ENCODE results near the gene RNF227. TPM values are rescaled to one million over a fixed set of nuclear protein-coding genes. Genes with fewer than 3 reads are reported as not detected.

The RNF227 gene
- total RNA-seq, 1 donor = 2.8 TPM

DNA sequence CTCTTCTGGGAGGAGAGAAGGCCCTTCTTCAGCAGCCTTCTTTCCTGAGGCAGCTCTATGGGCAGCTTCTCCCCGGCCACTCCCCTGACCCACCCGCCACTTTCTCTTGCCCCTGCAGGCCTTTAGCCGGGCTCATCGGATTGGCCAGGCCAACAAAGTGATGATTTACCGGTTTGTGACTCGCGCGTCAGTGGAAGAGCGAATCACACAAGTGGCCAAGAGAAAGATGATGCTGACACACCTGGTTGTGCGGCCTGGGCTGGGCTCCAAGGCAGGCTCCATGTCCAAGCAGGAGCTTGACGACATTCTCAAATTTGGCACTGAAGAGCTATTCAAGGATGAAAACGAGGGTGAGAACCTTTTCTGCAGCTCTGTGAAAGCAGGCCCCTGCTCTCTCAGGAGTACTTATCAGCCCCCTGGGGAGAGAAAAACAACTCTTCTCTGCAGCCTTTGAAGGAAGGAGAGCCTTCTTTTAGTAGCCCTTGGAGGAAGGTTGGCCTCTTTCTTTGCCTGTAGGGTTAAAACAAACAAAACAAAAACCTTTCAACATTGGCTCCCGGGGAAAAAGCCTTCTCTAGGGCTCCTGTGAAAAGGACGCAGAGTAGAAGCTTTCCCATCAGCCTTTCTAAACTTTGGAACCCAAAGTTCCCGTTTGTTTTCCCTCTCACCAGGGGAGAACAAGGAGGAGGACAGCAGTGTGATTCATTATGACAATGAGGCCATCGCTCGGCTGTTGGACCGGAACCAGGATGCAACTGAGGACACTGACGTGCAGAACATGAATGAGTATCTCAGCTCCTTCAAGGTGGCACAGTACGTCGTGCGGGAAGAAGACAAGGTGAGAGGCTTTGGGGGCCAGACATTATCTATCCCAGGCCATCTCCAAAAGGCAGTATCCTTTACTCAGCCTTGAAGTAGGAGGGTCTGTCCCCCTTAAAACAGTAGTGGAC, 12.7 kb downstream of the RNF227 start:
- H3K4me3 ChIP-seq (ENCODE audit: low read depth, low read length) = no peak overlapping the region
- TF ChIP-seq, protein P1, sequence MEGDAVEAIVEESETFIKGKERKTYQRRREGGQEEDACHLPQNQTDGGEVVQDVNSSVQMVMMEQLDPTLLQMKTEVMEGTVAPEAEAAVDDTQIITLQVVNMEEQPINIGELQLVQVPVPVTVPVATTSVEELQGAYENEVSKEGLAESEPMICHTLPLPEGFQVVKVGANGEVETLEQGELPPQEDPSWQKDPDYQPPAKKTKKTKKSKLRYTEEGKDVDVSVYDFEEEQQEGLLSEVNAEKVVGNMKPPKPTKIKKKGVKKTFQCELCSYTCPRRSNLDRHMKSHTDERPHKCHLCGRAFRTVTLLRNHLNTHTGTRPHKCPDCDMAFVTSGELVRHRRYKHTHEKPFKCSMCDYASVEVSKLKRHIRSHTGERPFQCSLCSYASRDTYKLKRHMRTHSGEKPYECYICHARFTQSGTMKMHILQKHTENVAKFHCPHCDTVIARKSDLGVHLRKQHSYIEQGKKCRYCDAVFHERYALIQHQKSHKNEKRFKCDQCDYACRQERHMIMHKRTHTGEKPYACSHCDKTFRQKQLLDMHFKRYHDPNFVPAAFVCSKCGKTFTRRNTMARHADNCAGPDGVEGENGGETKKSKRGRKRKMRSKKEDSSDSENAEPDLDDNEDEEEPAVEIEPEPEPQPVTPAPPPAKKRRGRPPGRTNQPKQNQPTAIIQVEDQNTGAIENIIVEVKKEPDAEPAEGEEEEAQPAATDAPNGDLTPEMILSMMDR (IDR thresholded peaks at IDR 0.05; ENCODE audit: insufficient read depth, low read length) = no peak
- DNase-seq (ENCODE audit: low read depth) = no peak

DNA sequence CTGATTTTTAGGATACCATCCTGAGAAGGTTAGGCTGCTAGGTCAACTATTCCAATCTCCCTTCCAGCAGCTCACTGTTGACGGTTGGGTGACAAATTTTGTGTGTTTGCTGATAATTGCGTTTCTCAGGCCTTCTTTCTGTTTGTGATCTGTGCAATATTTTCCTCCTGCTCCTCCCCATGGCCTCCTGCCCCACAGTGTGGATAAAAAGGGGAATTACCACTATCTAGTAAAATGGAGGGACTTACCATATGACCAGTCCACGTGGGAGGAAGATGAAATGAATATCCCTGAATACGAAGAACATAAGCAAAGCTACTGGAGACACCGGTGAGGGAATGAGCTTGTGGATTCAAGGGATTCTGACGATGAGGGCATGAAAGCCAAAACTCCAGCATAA, 18.3 kb downstream of the RNF227 start:
- peak; percentile 75 for DNase-seq (ENCODE audit: low read depth)
- TF ChIP-seq, protein P1 (IDR thresholded peaks at IDR 0.05; ENCODE audit: insufficient read depth, low read length) = peak; percentile 62
- no peak overlapping the region for H3K4me3 ChIP-seq (ENCODE audit: low read depth, low read length)

DNA sequence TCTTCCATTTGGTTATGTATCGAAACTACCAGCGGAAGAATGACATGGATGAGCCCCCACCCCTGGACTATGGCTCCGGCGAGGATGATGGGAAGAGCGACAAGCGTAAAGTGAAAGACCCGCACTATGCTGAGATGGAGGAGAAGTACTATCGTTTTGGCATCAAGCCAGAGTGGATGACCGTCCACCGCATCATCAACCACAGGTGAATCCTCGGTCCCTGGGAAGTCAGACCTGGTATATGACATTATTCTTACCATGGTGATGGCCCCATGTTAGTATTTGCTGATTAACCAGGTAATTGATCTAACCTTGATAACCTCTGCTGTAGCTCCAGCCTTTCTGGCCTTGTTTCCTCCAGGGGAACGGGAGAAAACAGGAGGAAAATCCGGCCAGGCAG, 19.0 kb downstream of the RNF227 start:
- no peak overlapping the region for H3K4me3 ChIP-seq (ENCODE audit: low read depth, low read length)
- no peak for DNase-seq (ENCODE audit: low read depth)
- TF ChIP-seq, protein P1 (IDR thresholded peaks at IDR 0.05; ENCODE audit: insufficient read depth, low read length) = no peak

GRCh38 chr17:7894866-7895265, 21.2 kb downstream of the RNF227 start:
- DNase-seq (ENCODE audit: low read depth) = no peak
- TF ChIP-seq, protein P1 (IDR thresholded peaks at IDR 0.05; ENCODE audit: insufficient read depth, low read length) = no peak
- H3K4me3 ChIP-seq (ENCODE audit: low read depth, low read length) = no peak overlapping the region

- H3K4me3 ChIP-seq (ENCODE audit: low read depth, low read length) = no peak overlapping the region
- TF ChIP-seq, protein P1 (IDR thresholded peaks at IDR 0.05; ENCODE audit: insufficient read depth, low read length) = no peak
- DNase-seq (ENCODE audit: low read depth) = no peak
These were observed 21.9 kb downstream of the RNF227 start for GRCh38 chr17:7894226-7894625.

DNA sequence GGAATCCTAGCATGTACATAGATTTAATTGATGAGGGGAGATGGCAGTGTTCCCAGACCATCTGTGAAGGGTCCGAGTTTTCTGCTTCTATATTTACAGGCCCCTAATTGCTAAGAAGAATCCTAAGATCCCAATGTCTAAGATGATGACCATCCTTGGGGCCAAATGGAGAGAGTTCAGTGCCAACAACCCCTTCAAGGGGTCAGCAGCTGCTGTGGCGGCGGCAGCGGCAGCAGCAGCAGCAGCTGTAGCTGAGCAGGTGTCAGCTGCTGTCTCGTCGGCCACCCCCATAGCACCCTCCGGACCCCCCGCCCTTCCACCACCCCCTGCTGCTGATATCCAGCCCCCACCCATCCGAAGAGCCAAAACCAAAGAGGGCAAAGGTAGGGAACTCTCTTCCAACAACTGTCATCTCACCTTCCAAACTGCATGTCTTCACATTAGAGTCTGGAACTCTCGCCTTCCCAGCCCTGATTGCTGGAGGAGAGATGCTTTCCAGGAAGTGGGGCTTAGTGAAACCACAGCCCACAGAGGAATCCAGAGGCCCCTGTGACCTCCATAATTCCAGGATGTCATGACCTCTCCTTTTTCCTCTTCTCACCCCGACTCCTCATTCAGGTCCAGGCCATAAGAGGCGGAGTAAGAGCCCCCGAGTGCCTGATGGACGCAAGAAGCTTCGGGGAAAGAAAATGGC, 22.8 kb downstream of the RNF227 start:
- TF ChIP-seq, protein P1 (IDR thresholded peaks at IDR 0.05; ENCODE audit: insufficient read depth, low read length) = no peak
- H3K4me3 ChIP-seq (ENCODE audit: low read depth, low read length) = no peak overlapping the region
- no peak for DNase-seq (ENCODE audit: low read depth)
